H9 (cell line): ENCODE results near the gene RIGI. TPM values are rescaled to one million over a fixed set of nuclear protein-coding genes. Genes with fewer than 3 reads are reported as not detected.

Experiments
- DNase-seq: peaks from one replicate; pipeline ENCODE4 v3.0.0-alpha.2; 2017
- H2AFZ ChIP-seq: one replicate; pipeline ENCODE4 v1.6.1; 2013; ENCODE audit warnings: mild to moderate bottlenecking, low read length, control low read depth, moderate library complexity
- H2AK5ac ChIP-seq: 2 replicates; pipeline ENCODE4 v1.6.1; 2013; ENCODE audit warnings: low read length, control low read depth, mixed read lengths; ENCODE audit not compliant: insufficient read length
- H2BK120ac ChIP-seq: one replicate; pipeline ENCODE4 v1.6.1; 2013; ENCODE audit warnings: low read depth, mild to moderate bottlenecking, low read length, control low read depth, inconsistent platforms; ENCODE audit not compliant: poor library complexity, severe bottlenecking
- H2BK12ac ChIP-seq: 2 replicates; pipeline ENCODE4 v1.6.1; 2013; ENCODE audit warnings: low read length, control low read depth, mixed read lengths, low read depth; ENCODE audit not compliant: insufficient read length
- H2BK15ac ChIP-seq: 2 replicates; pipeline ENCODE4 v1.6.1; 2013; ENCODE audit warnings: low read depth, low read length, control low read depth
- H2BK20ac ChIP-seq: one replicate; pipeline ENCODE4 v1.6.1; 2013; ENCODE audit warnings: low read depth, mild to moderate bottlenecking, low read length, control low read depth, inconsistent platforms; ENCODE audit not compliant: poor library complexity, severe bottlenecking
- H2BK5ac ChIP-seq: 2 replicates; pipeline ENCODE4 v1.6.1; 2013; ENCODE audit warnings: low read length, control low read depth, mixed read lengths; ENCODE audit not compliant: insufficient read length
- H3K14ac ChIP-seq: 2 replicates; pipeline ENCODE4 v1.6.1; 2013; ENCODE audit warnings: low read length, control low read depth; ENCODE audit not compliant: insufficient read depth
- H3K18ac ChIP-seq: 2 replicates; pipeline ENCODE4 v1.6.1; 2013; ENCODE audit warnings: low read depth, mild to moderate bottlenecking, mixed read lengths, low read length, control low read depth; ENCODE audit not compliant: insufficient read length
- H3K23ac ChIP-seq: 2 replicates; pipeline ENCODE4 v1.6.1; 2013; ENCODE audit warnings: low read length, control low read depth, mixed read lengths, low read depth; ENCODE audit not compliant: insufficient read length
- H3K23me2 ChIP-seq: 2 replicates; pipeline ENCODE4 v1.6.1; 2013; ENCODE audit warnings: low read depth, mild to moderate bottlenecking, mixed read lengths, low read length, control low read depth; ENCODE audit not compliant: insufficient read length, poor library complexity, severe bottlenecking
- H3K27ac ChIP-seq: 2 replicates; pipeline ENCODE4 v1.5.1; 2013; ENCODE audit warnings: low read length, control low read depth, mixed read lengths, low read depth; ENCODE audit not compliant: insufficient read length
- H3K27me3 ChIP-seq: 2 replicates; pipeline ENCODE4 v1.6.1; 2013; ENCODE audit warnings: low read length, control low read depth, inconsistent platforms; ENCODE audit not compliant: insufficient read depth
- H3K4ac ChIP-seq: 2 replicates; pipeline ENCODE4 v1.6.1; 2013; ENCODE audit warnings: low read depth, mild to moderate bottlenecking, control low read depth, inconsistent platforms, low read length, moderate library complexity
- H3K4me1 ChIP-seq: 2 replicates; pipeline ENCODE4 v1.6.1; 2013; ENCODE audit warnings: low read length, control low read depth, inconsistent platforms; ENCODE audit not compliant: insufficient read depth
- H3K4me2 ChIP-seq: 2 replicates; pipeline ENCODE4 v1.6.1; 2013; ENCODE audit warnings: low read length, control low read depth, mixed read lengths; ENCODE audit not compliant: insufficient read length, insufficient read depth
- H3K56ac ChIP-seq: 2 replicates; pipeline ENCODE4 v1.6.1; 2013; ENCODE audit warnings: low read depth, mild to moderate bottlenecking, mixed read lengths, low read length, control low read depth; ENCODE audit not compliant: insufficient read length
- H3K79me1 ChIP-seq: 2 replicates; pipeline ENCODE4 v1.6.1; 2013; ENCODE audit warnings: low read depth, mild to moderate bottlenecking, moderate library complexity, low read length, control low read depth, inconsistent platforms; ENCODE audit not compliant: insufficient read depth, poor library complexity, severe bottlenecking
- H3K79me2 ChIP-seq: 2 replicates; pipeline ENCODE4 v1.6.1; 2013; ENCODE audit warnings: low read length, control low read depth, inconsistent platforms; ENCODE audit not compliant: insufficient read depth
- H3K9ac ChIP-seq: 2 replicates; pipeline ENCODE4 v1.6.1; 2013; ENCODE audit warnings: low read length, control low read depth, mixed read lengths; ENCODE audit not compliant: insufficient read length; ENCODE audit errors: extremely low read depth
- H3K9me3 ChIP-seq: one replicate; pipeline ENCODE4 v1.6.1; 2013; ENCODE audit warnings: low read depth, low read length, inconsistent platforms; ENCODE audit not compliant: control insufficient read depth
- H3T11ph ChIP-seq: one replicate; pipeline ENCODE4 v1.6.1; 2013; ENCODE audit warnings: mild to moderate bottlenecking, low read length, control low read depth, inconsistent platforms
- H4K20me1 ChIP-seq: one replicate; pipeline ENCODE4 v1.6.1; 2013; ENCODE audit not compliant: control insufficient read depth, insufficient read length, insufficient read depth
- H4K5ac ChIP-seq: 2 replicates; pipeline ENCODE4 v1.6.1; 2013; ENCODE audit warnings: low read depth, mild to moderate bottlenecking, mixed read lengths, low read length, control low read depth; ENCODE audit not compliant: insufficient read length
- H4K8ac ChIP-seq: replicated peaks from 2 replicates; pipeline ENCODE4 v1.6.1; 2013; ENCODE audit warnings: low read length, control low read depth, mixed read lengths, low read depth; ENCODE audit not compliant: insufficient read length
- H4K91ac ChIP-seq: 2 replicates; pipeline ENCODE4 v1.6.1; 2013; ENCODE audit warnings: low read depth, mild to moderate bottlenecking, moderate library complexity, mixed read lengths, low read length, control low read depth; ENCODE audit not compliant: insufficient read length
- H3K27ac Mint-ChIP-seq, 3 experiments: 2 replicates in 2 of 3; 3 replicates in 1 of 3; pipeline ENCODE4 v1.8.0; 2020 to 2021; ENCODE audit warnings: mixed read lengths in 3 of 3, mild to moderate bottlenecking in 1 of 3, moderate library complexity in 1 of 3
- H3K27me3 Mint-ChIP-seq: 2 replicates; pipeline ENCODE4 v1.8.0; 2021; ENCODE audit warnings: low read depth, mild to moderate bottlenecking, moderate library complexity, mixed read lengths
- H3K36me3 Mint-ChIP-seq, 3 experiments: 2 replicates in 2 of 3; 3 replicates in 1 of 3; pipeline ENCODE4 v1.8.0; 2020 to 2021; ENCODE audit warnings: low read depth in 3 of 3, mixed read lengths in 3 of 3; ENCODE audit not compliant: insufficient read depth in 1 of 3
- H3K4me1 Mint-ChIP-seq, 2 experiments: 2 replicates each; pipeline ENCODE4 v1.8.0; 2020; ENCODE audit warnings: mixed read lengths in 2 of 2
- H3K4me3 Mint-ChIP-seq, 2 experiments: 2 replicates in 1 of 2; 3 replicates in 1 of 2; pipeline ENCODE4 v1.8.0; 2020 to 2021; ENCODE audit warnings: mild to moderate bottlenecking in 2 of 2, mixed read lengths in 2 of 2, moderate library complexity in 1 of 2
- H3K9me3 Mint-ChIP-seq, 2 experiments: 2 replicates in 1 of 2; 3 replicates in 1 of 2; pipeline ENCODE4 v1.8.0; 2020; ENCODE audit warnings: mild to moderate bottlenecking in 2 of 2, mixed read lengths in 2 of 2, moderate library complexity in 1 of 2
- CTCF ChIP-seq: fragments of 200-600 bp; sonication (generic); conservative IDR thresholded peaks from 3 replicates; pipeline ENCODE4 v1.8.0; 2021; ENCODE audit warnings: antibody characterized with exemption, mild to moderate bottlenecking
- WGBS: extraction: QIAGEN DNeasy Blood & Tissue Kit; methylation state at CpG from one replicate; pipeline ENCODE4 v1.1.7; 2013; ENCODE audit warnings: missing lambda C conversion rate, low lambda C conversion rate, mixed read lengths; ENCODE audit not compliant: insufficient read length; ENCODE audit errors: extremely low coverage; 5-methylcytosine and 5-hydroxymethylcytosine counted together
- total RNA-seq: library from RNA; stranded (reverse); gene quantifications from 2 replicates; pipeline ENCODE4 v1.2.1, GENCODE V29; 2021

Gene RIGI
- total RNA-seq, 1 experiment from 2014 or later = 4.1 TPM

- Mint-ChIP-seq H3K36me3 (peaks cover 0 to 22% (median 15%) of the 10 kb centered on the region in 3 experiments; a peak in 4 of 7 replicates), H3K9me3 (no peaks in the 10 kb centered on the region), H3K4me3 (no peak overlapping the region), H3K27me3 (no peaks in the 10 kb centered on the region), H3K4me1 (peaks cover 5 to 9% of the 10 kb centered on the region in 2 experiments), H3K27ac (peak overlapping the region in 1 of 3 experiments; percentile 44; a peak in 1 of 7 replicates)
- Histone ChIP-seq H3K18ac (no peak overlapping the region), H2BK5ac (no peak overlapping the region), H4K8ac (no peak overlapping the region), H3K79me2 (no peaks in the 10 kb centered on the region), H2BK20ac (no peak overlapping the region), H3K23me2 (no peaks in the 10 kb centered on the region), H3K27me3 (no peaks in the 10 kb centered on the region), H3K14ac (no peak overlapping the region), H3K9me3 (no peaks in the 10 kb centered on the region), H4K5ac (no peak overlapping the region), H3K79me1 (no peaks in the 10 kb centered on the region), H3K56ac (no peak overlapping the region), H2BK120ac (no peak overlapping the region), H3K4ac (no peak overlapping the region), H4K20me1 (no peaks in the 10 kb centered on the region), H2BK12ac (no peak overlapping the region), H2AFZ (no peak overlapping the region), H3K27ac (no peak overlapping the region), H3T11ph (no peak overlapping the region), H3K4me2 (no peak overlapping the region), H3K9ac (no peak overlapping the region), H2BK15ac (no peak overlapping the region), H3K23ac (no peak overlapping the region), H4K91ac (no peak overlapping the region), H3K4me1 (no peaks in the 10 kb centered on the region), H2AK5ac (no peak overlapping the region)
- no CpG with 5 or more reads among the region's 2 CpGs for WGBS
- TF ChIP-seq CTCF = no peak
- no peak for DNase-seq
These were observed 39.0 kb downstream of the RIGI start for GRCh38 chr9:32486839-32487562.
